ENCODE measurements around the gene NUP133. TPM values are rescaled to one million over a fixed set of nuclear protein-coding genes. Genes with fewer than 3 reads are reported as not detected.
A peak's percentile ranks its signal among the peaks of the same experiment; 100 is the strongest.

The NUP133 gene
- total RNA-seq, 2 donors from 2014 or later = 67.8 to 68.4 TPM

GRCh38 chr1:229539863-229540506 is 31.8 kb upstream of the NUP133 start:
- Mint-ChIP-seq H3K27ac (no peak overlapping the region), H3K4me1 (no peaks in the 10 kb centered on the region), H3K4me3 (no peak overlapping the region), H3K36me3 (ENCODE audit: low read depth) (peaks cover 78% of the 10 kb centered on the region), H3K27me3 (ENCODE audit: insufficient read depth) (no peaks in the 10 kb centered on the region), H3K9me3 (no peaks in the 10 kb centered on the region)
- WGBS, 2 experiments (ENCODE audit: insufficient coverage in 1 of 2, insufficient read length in 1 of 2) = 92 to 94% methylated on average over 4 to 6 of the region's 6 CpGs
- no peaks in the 10 kb centered on the region for H3K9me3 ChIP-seq (ENCODE audit: control insufficient read depth, low read length)
- no peak overlapping the region for H3K4me3 ChIP-seq (ENCODE audit: low read length)
- no peak overlapping the region for H3K9ac ChIP-seq (ENCODE audit: extremely low read depth, low read length, poor library complexity, severe bottlenecking)
- H3K27me3 ChIP-seq (ENCODE audit: control insufficient read depth, insufficient read depth, low read length, poor library complexity, severe bottlenecking) = no peaks in the 10 kb centered on the region
- no peak for TF ChIP-seq CTCF (conservative IDR thresholded peaks at IDR 0.05)
- H3K4me1 ChIP-seq (ENCODE audit: control insufficient read depth, insufficient read depth, low read length) = no peaks in the 10 kb centered on the region
- H3K36me3 ChIP-seq (ENCODE audit: control insufficient read depth, insufficient read depth, low read length) = peaks cover 82% of the 10 kb centered on the region
- DNase-seq = no peak
- no peak overlapping the region for H3K27ac ChIP-seq (ENCODE audit: low read depth, low read length)

GRCh38 chr1:229538945-229539344 is 30.8 kb upstream of the NUP133 start:
- Mint-ChIP-seq H3K4me3 (no peak overlapping the region), H3K27me3 (ENCODE audit: insufficient read depth) (no peaks in the 10 kb centered on the region), H3K9me3 (no peaks in the 10 kb centered on the region), H3K4me1 (no peaks in the 10 kb centered on the region), H3K36me3 (ENCODE audit: low read depth) (peaks cover 73% of the 10 kb centered on the region), H3K27ac (no peak overlapping the region)
- 83 to 95% methylated on average over 2 to 5 of the region's 5 CpGs for WGBS, 2 experiments (ENCODE audit: insufficient coverage in 1 of 2, insufficient read length in 1 of 2)
- Histone ChIP-seq H3K9me3 (ENCODE audit: control insufficient read depth, low read length) (no peaks in the 10 kb centered on the region), H3K4me3 (ENCODE audit: low read length) (no peak overlapping the region), H3K9ac (ENCODE audit: extremely low read depth, low read length, poor library complexity, severe bottlenecking) (no peak overlapping the region), H3K4me1 (ENCODE audit: control insufficient read depth, insufficient read depth, low read length) (no peaks in the 10 kb centered on the region), H3K27me3 (ENCODE audit: control insufficient read depth, insufficient read depth, low read length, poor library complexity, severe bottlenecking) (no peaks in the 10 kb centered on the region), H3K36me3 (ENCODE audit: control insufficient read depth, insufficient read depth, low read length) (peaks cover 75% of the 10 kb centered on the region), H3K27ac (ENCODE audit: low read depth, low read length) (no peak overlapping the region)
- DNase-seq = no peak
- TF ChIP-seq CTCF (conservative IDR thresholded peaks at IDR 0.05) = no peak

- WGBS, 2 experiments (ENCODE audit: insufficient coverage in 1 of 2, insufficient read length in 1 of 2) = 93 to 100% methylated on average over 2 to 4 of the region's 4 CpGs
- TF ChIP-seq CTCF (conservative IDR thresholded peaks at IDR 0.05) = no peak
- Histone ChIP-seq H3K36me3 (ENCODE audit: control insufficient read depth, insufficient read depth, low read length) (peaks cover 77% of the 10 kb centered on the region), H3K4me3 (ENCODE audit: low read length) (no peak overlapping the region), H3K27me3 (ENCODE audit: control insufficient read depth, insufficient read depth, low read length, poor library complexity, severe bottlenecking) (no peaks in the 10 kb centered on the region), H3K9ac (ENCODE audit: extremely low read depth, low read length, poor library complexity, severe bottlenecking) (no peak overlapping the region), H3K4me1 (ENCODE audit: control insufficient read depth, insufficient read depth, low read length) (no peaks in the 10 kb centered on the region), H3K27ac (ENCODE audit: low read depth, low read length) (no peak overlapping the region), H3K9me3 (ENCODE audit: control insufficient read depth, low read length) (no peaks in the 10 kb centered on the region)
- Mint-ChIP-seq H3K4me3 (no peak overlapping the region), H3K9me3 (no peaks in the 10 kb centered on the region), H3K4me1 (no peaks in the 10 kb centered on the region), H3K27me3 (ENCODE audit: insufficient read depth) (no peaks in the 10 kb centered on the region), H3K36me3 (ENCODE audit: low read depth) (peaks cover 71% of the 10 kb centered on the region), H3K27ac (peak overlapping the region; percentile 53)
- no peak for DNase-seq
Measured at GRCh38 chr1:229537894-229538293, 29.8 kb upstream of the NUP133 start.

Measured in endodermal cell (in vitro differentiated cells).